ENCODE data around the gene PDE4D. TPM values are rescaled to one million over a fixed set of nuclear protein-coding genes. Genes with fewer than 3 reads are reported as not detected.
"Not testable (repeated sequence)": the region's sequence is repeated elsewhere in the genome, so short reads cannot be mapped to it uniquely, and the experiment has no call there.

Gene PDE4D
- total and polyA plus RNA-seq, 2 donors (not counting 1 experiment from before 2014, with no cell fraction given) = 14.9 to 171 TPM

DNA sequence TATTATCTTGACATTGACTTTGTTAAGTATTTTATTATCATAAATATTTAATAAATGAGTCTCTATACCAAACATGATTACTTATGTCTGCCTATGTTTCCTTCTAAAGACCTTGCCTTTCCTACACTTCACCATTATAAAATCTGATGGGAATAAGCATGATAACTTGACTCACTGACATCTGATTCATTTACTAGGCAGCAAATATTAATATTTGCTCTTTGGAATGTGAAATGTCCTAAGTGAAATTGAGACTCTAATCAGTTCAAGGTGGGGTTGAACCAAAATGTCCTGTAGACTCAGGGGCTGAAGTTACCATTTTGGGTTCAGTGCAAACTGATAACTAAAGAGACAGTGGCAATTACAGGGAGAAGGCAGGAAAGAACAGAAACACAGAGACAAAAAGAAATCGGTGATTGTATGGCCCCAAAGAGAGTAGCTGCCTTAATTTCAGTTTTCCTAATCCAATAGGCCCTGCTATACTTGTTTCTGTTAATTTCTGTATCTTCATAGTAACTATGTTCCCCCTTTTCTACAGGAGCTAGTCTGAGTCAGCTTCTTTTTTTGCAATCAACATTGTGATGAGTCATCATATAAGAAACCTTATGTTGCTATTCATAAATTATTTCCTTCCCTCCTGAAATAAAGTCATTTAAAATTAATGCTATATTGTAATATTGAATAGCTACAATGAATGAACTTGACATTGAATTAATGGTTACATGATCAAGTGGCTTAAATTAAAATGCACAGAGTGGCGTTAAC, 296.8 kb downstream of the PDE4D start:
- ChIA-PET CTCF (no interaction called here), POLR2A (no interaction called here)
- no peak for DNase-seq
- no peak overlapping the region for H3K4me3 ChIP-seq (ENCODE audit: control extremely low read depth in 1 of 5, extremely low read depth in 1 of 5, insufficient read depth in 1 of 5, low read depth in 2 of 5, low read length in 4 of 5)
- intact Hi-C loops (cut with micrococcal nuclease) = no loop called here
- H3K4me1 ChIP-seq (ENCODE audit: control insufficient read depth in 2 of 2, insufficient read depth in 2 of 2, low read length in 2 of 2) = peaks cover 6 to 13% of the 10 kb centered on the region in 2 donors
- Mint-ChIP-seq H3K9me3 (ENCODE audit: insufficient read depth) (no peaks in the 10 kb centered on the region), H3K27me3 (no peaks in the 10 kb centered on the region), H3K27ac (no peak overlapping the region), H3K4me1 (peaks cover 31% of the 10 kb centered on the region), H3K4me3 (no peak overlapping the region)
- H2AFZ ChIP-seq (ENCODE audit: insufficient read depth, low read depth, low read length, poor library complexity, severe bottlenecking) = no peak overlapping the region
- no peak for ATAC-seq (ENCODE audit: low read depth)
- no peak overlapping the region for H3K4me2 ChIP-seq (replicated peaks; ENCODE audit: low read depth, low read length, poor library complexity, severe bottlenecking)
- no peaks in the 10 kb centered on the region for H3K79me2 ChIP-seq (ENCODE audit: control insufficient read depth, insufficient read depth, low read length)
- H3K27ac ChIP-seq (ENCODE audit: low read length in 2 of 2) = no peak overlapping the region
- no peaks in the 10 kb centered on the region for H3K27me3 ChIP-seq (replicated peaks in 1 of 4; ENCODE audit: control extremely low read depth in 1 of 4, control insufficient read depth in 3 of 4, insufficient read depth in 4 of 4, low read length in 3 of 4)
- no CpG with 5 or more reads among the region's 2 CpGs for WGBS (ENCODE audit: insufficient coverage)
- no peaks in the 10 kb centered on the region for H3K36me3 ChIP-seq (replicated peaks in 1 of 2; ENCODE audit: control extremely low read depth in 1 of 2, control insufficient read depth in 1 of 2, extremely low read depth in 1 of 2, insufficient read depth in 2 of 2, low read length in 1 of 2)
- H3K9ac ChIP-seq (ENCODE audit: low read length) = no peak overlapping the region
- TF ChIP-seq EZH2 (IDR thresholded peaks at IDR 0.05; ENCODE audit: borderline replicate concordance, insufficient read depth, low read depth, low read length, poor library complexity, severe bottlenecking) = no peak
- TF ChIP-seq, protein P1, sequence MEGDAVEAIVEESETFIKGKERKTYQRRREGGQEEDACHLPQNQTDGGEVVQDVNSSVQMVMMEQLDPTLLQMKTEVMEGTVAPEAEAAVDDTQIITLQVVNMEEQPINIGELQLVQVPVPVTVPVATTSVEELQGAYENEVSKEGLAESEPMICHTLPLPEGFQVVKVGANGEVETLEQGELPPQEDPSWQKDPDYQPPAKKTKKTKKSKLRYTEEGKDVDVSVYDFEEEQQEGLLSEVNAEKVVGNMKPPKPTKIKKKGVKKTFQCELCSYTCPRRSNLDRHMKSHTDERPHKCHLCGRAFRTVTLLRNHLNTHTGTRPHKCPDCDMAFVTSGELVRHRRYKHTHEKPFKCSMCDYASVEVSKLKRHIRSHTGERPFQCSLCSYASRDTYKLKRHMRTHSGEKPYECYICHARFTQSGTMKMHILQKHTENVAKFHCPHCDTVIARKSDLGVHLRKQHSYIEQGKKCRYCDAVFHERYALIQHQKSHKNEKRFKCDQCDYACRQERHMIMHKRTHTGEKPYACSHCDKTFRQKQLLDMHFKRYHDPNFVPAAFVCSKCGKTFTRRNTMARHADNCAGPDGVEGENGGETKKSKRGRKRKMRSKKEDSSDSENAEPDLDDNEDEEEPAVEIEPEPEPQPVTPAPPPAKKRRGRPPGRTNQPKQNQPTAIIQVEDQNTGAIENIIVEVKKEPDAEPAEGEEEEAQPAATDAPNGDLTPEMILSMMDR (IDR thresholded peaks at IDR 0.05) = no peak
- H4K20me1 ChIP-seq (ENCODE audit: control insufficient read depth, insufficient read depth, low read length, poor library complexity, severe bottlenecking) = no peaks in the 10 kb centered on the region
- no peaks in the 10 kb centered on the region for H3K9me3 ChIP-seq (ENCODE audit: control extremely low read depth in 1 of 3, control insufficient read depth in 2 of 3, insufficient read depth in 1 of 3, low read length in 2 of 3)

DNA sequence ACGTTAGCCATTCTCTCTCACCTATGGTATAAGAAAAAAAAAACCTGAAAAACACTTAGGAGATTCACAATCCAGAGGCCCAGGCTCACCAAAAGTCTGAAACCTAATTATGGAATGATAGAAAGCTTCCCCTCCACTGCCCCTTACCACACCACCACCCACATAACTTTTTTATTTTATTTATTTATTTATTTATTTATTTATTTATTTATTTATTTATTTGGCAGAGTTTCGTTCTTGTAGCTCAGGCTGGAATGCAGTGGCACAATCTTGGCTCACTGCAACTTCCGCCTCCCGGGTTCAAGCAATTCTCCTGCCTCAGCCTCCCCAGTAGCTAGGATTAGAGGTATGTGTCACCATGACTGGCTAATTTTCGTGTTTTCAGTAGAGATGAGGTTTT, 299.4 kb downstream of the PDE4D start:
- WGBS (ENCODE audit: insufficient coverage) = 100% methylated on average over 3 of the region's 5 CpGs
- H4K20me1 ChIP-seq (ENCODE audit: control insufficient read depth, insufficient read depth, low read length, poor library complexity, severe bottlenecking); intact Hi-C loops (cut with micrococcal nuclease); H3K9me3 ChIP-seq (ENCODE audit: control extremely low read depth in 1 of 3, control insufficient read depth in 2 of 3, insufficient read depth in 1 of 3, low read length in 2 of 3); H3K4me2 ChIP-seq (replicated peaks; ENCODE audit: low read depth, low read length, poor library complexity, severe bottlenecking); H3K9me3 Mint-ChIP-seq (ENCODE audit: insufficient read depth); H2AFZ ChIP-seq (ENCODE audit: insufficient read depth, low read depth, low read length, poor library complexity, severe bottlenecking); H3K79me2 ChIP-seq (ENCODE audit: control insufficient read depth, insufficient read depth, low read length); CTCF ChIA-PET; POLR2A ChIA-PET; H3K9ac ChIP-seq (ENCODE audit: low read length); H3K36me3 ChIP-seq (replicated peaks in 1 of 2; ENCODE audit: control extremely low read depth in 1 of 2, control insufficient read depth in 1 of 2, extremely low read depth in 1 of 2, insufficient read depth in 2 of 2, low read length in 1 of 2); H3K27me3 Mint-ChIP-seq; H3K4me3 Mint-ChIP-seq; H3K27ac Mint-ChIP-seq; ATAC-seq (ENCODE audit: low read depth); H3K27ac ChIP-seq (ENCODE audit: low read length in 2 of 2); H3K27me3 ChIP-seq (replicated peaks in 1 of 4; ENCODE audit: control extremely low read depth in 1 of 4, control insufficient read depth in 3 of 4, insufficient read depth in 4 of 4, low read length in 3 of 4); H3K4me3 ChIP-seq (ENCODE audit: control extremely low read depth in 1 of 5, extremely low read depth in 1 of 5, insufficient read depth in 1 of 5, low read depth in 2 of 5, low read length in 4 of 5); DNase-seq: not testable (repeated sequence)
- peaks cover 33% of the 10 kb centered on the region for H3K4me1 Mint-ChIP-seq
- H3K4me1 ChIP-seq (ENCODE audit: control insufficient read depth in 2 of 2, insufficient read depth in 2 of 2, low read length in 2 of 2) = peaks cover 15 to 27% of the 10 kb centered on the region in 2 donors
